ENCODE data around the gene ATXN7L1. TPM values are rescaled to one million over a fixed set of nuclear protein-coding genes. Genes with fewer than 3 reads are reported as not detected.

ATXN7L1 gene
- total RNA-seq, 1 experiment from 2014 or later: 14.6 TPM

GRCh38 chr7:105816266-105816843, 60.0 kb downstream of the ATXN7L1 start:
- H3K4me3 ChIP-seq: no peak overlapping the region
- no peak overlapping the region for H3K27ac ChIP-seq
- H4K20me1 ChIP-seq (ENCODE audit: insufficient read depth): no peaks in the 10 kb centered on the region
- POLR2A ChIA-PET (ENCODE audit: unreplicated experiment): no interaction called here
- peak in 1 of 2 experiments; percentile 37 for DNase-seq
- no TSS peak for BruUV-seq (replicated peaks)
- H3K9me3 ChIP-seq (ENCODE audit: insufficient read depth, low read depth): no peaks in the 10 kb centered on the region
- no peaks in the 10 kb centered on the region for H3K79me2 ChIP-seq (ENCODE audit: low read depth)
- intact Hi-C loops (cut with micrococcal nuclease; ENCODE audit: unreplicated experiment): no loop called here
- H3K9me2 ChIP-seq (ENCODE audit: insufficient read depth): no peaks in the 10 kb centered on the region
- H3K36me3 ChIP-seq (ENCODE audit: low read depth): no peaks in the 10 kb centered on the region
- CTCF ChIA-PET: no interaction called here
- H2AFZ ChIP-seq: no peak overlapping the region
- H3K4me2 ChIP-seq: no peak overlapping the region
- no peaks in the 10 kb centered on the region for H3K27me3 ChIP-seq (ENCODE audit: insufficient read depth, low read depth)
- TF ChIP-seq CTCF (conservative IDR thresholded peaks at IDR 0.05): no peak
- TF ChIP-seq EZH2 (IDR thresholded peaks at IDR 0.05; ENCODE audit: low read depth): no peak
- H3F3A ChIP-seq (ENCODE audit: insufficient read depth, low read depth): no peaks in the 10 kb centered on the region
- no peaks in the 10 kb centered on the region for H3K4me1 ChIP-seq (replicated peaks; ENCODE audit: insufficient read depth)

- Histone ChIP-seq H4K20me1 (ENCODE audit: insufficient read depth) (no peaks in the 10 kb centered on the region), H3K4me3 (no peak overlapping the region), H3K79me2 (ENCODE audit: low read depth) (no peaks in the 10 kb centered on the region), H3F3A (ENCODE audit: insufficient read depth, low read depth) (no peaks in the 10 kb centered on the region), H3K4me2 (no peak overlapping the region), H3K27ac (no peak overlapping the region), H3K36me3 (ENCODE audit: low read depth) (no peaks in the 10 kb centered on the region), H2AFZ (no peak overlapping the region), H3K9me3 (ENCODE audit: insufficient read depth, low read depth) (no peaks in the 10 kb centered on the region), H3K4me1 (replicated peaks; ENCODE audit: insufficient read depth) (no peaks in the 10 kb centered on the region), H3K27me3 (ENCODE audit: insufficient read depth, low read depth) (no peaks in the 10 kb centered on the region), H3K9me2 (ENCODE audit: insufficient read depth) (no peaks in the 10 kb centered on the region)
- CTCF ChIA-PET: interaction anchor here (0.5 to 0.6 kb wide), 3 partner anchors 51 to 175 kb away, joined by 3 to 10 read pairs (median 3); no protein-coding TSS in a partner anchor
- no TSS peak for BruUV-seq (replicated peaks)
- POLR2A ChIA-PET (ENCODE audit: unreplicated experiment): no interaction called here
- TF ChIP-seq EZH2 (IDR thresholded peaks at IDR 0.05; ENCODE audit: low read depth) (no peak), CTCF (conservative IDR thresholded peaks at IDR 0.05) (no peak)
- no peak for DNase-seq
- intact Hi-C loops (cut with micrococcal nuclease; ENCODE audit: unreplicated experiment): no loop called here
These were observed 60.8 kb downstream of the ATXN7L1 start for GRCh38 chr7:105815576-105815975.

- no peak overlapping the region for H2AFZ ChIP-seq
- POLR2A ChIA-PET (ENCODE audit: unreplicated experiment): no interaction called here
- H3F3A ChIP-seq (ENCODE audit: insufficient read depth, low read depth): no peaks in the 10 kb centered on the region
- H3K4me1 ChIP-seq (replicated peaks; ENCODE audit: insufficient read depth): peaks cover 1% of the 10 kb centered on the region; the same call in 1 of the 2 replicates
- H3K9me2 ChIP-seq (ENCODE audit: insufficient read depth): no peaks in the 10 kb centered on the region
- no peaks in the 10 kb centered on the region for H3K9me3 ChIP-seq (ENCODE audit: insufficient read depth, low read depth)
- no peaks in the 10 kb centered on the region for H3K27me3 ChIP-seq (ENCODE audit: insufficient read depth, low read depth)
- intact Hi-C loops (cut with micrococcal nuclease; ENCODE audit: unreplicated experiment): no loop called here
- H3K79me2 ChIP-seq (ENCODE audit: low read depth): no peaks in the 10 kb centered on the region
- H3K36me3 ChIP-seq (ENCODE audit: low read depth): no peaks in the 10 kb centered on the region
- TF ChIP-seq CTCF (conservative IDR thresholded peaks at IDR 0.05) (no peak), EZH2 (IDR thresholded peaks at IDR 0.05; ENCODE audit: low read depth) (no peak)
- H3K4me2 ChIP-seq: no peak overlapping the region
- H4K20me1 ChIP-seq (ENCODE audit: insufficient read depth): no peaks in the 10 kb centered on the region
- no TSS peak for BruUV-seq (replicated peaks)
- H3K27ac ChIP-seq: no peak overlapping the region
- H3K4me3 ChIP-seq: no peak overlapping the region
- no peak for DNase-seq
- CTCF ChIA-PET: interaction anchor here (0.7 kb wide), 1 partner anchor 49 kb away, joined by 4 read pairs; no protein-coding TSS in a partner anchor
These were observed 61.9 kb downstream of the ATXN7L1 start for GRCh38 chr7:105814481-105814880.
